GM18499 (cell line): Measurements from ENCODE around the gene CNPY3.

Source experiments
- ATAC-seq: cut with Tn5 transposase; IDR thresholded peaks from one replicate; pipeline ENCODE4 v1.9.1; 2021; ENCODE audit warnings: moderate number of reproducible peaks; ENCODE audit not compliant: insufficient read depth, unreplicated experiment

CNPY3 gene

GRCh38 chr6:42978839-42979522 is 49.7 kb downstream of the CNPY3 start, which contains the start of gene PEX6:
Gene PEX6, minus strand, starts transcription at chr6:42979181. Its CDS starts 31 bp downstream, at chr6:42979150.
- no peak for ATAC-seq

- ATAC-seq, result no peak
Observed at GRCh38 chr6:42979523-42980177, 50.4 kb downstream of the CNPY3 start.

- ATAC-seq, result no peak
Observed at GRCh38 chr6:42981836-42982235, 52.6 kb downstream of the CNPY3 start.

- peak; percentile 89 for ATAC-seq
Observed at GRCh38 chr6:42984001-42984923, 55.0 kb downstream of the CNPY3 start, which contains the start of gene PPP2R5D. Gene PPP2R5D, plus strand, starts transcription at chr6:42984570. Its CDS starts 108 bp downstream, at chr6:42984678.

GRCh38 chr6:42984924-42985475 is 55.7 kb downstream of the CNPY3 start:
- ATAC-seq, result no peak

- no peak for ATAC-seq
Observed at GRCh38 chr6:42987533-42988451, 58.5 kb downstream of the CNPY3 start.

GRCh38 chr6:42988486-42989020 is 59.3 kb downstream of the CNPY3 start:
- no peak for ATAC-seq
